Hematopoietic multipotent progenitor cell treated with erythropoietin and hydrocortisone succinate and interleukin-3 and kit ligand, for 8 days (in vitro differentiated cells): Measurements from ENCODE around the gene TAS2R41.
A peak's percentile ranks its signal among the peaks of the same experiment; 100 is the strongest.

Experiments used
- DNase-seq: peaks from one replicate; pipeline ENCODE4 v3.0.0-alpha.2; 2015

TAS2R41 gene

GRCh38 chr7:143477501-143478150 is at the start of gene TAS2R41:
Gene TAS2R41, plus strand, starts transcription at chr7:143477873. Its CDS starts 0 bp downstream, at chr7:143477873.
- no peak for DNase-seq

GRCh38 chr7:143429770-143430698 is 47.6 kb upstream of the TAS2R41 start:
- no peak for DNase-seq

- DNase-seq: no peak
These were observed 46.6 kb upstream of the TAS2R41 start for GRCh38 chr7:143431109-143431508.

GRCh38 chr7:143433759-143434158 is 43.9 kb upstream of the TAS2R41 start:
- no peak for DNase-seq

GRCh38 chr7:143434660-143435059 is 43.0 kb upstream of the TAS2R41 start:
- no peak for DNase-seq

GRCh38 chr7:143435266-143435665 is 42.4 kb upstream of the TAS2R41 start:
- no peak for DNase-seq

- DNase-seq: no peak
These were observed 41.2 kb upstream of the TAS2R41 start for GRCh38 chr7:143436325-143436946.

- peak; percentile 62 for DNase-seq
These were observed 40.1 kb upstream of the TAS2R41 start for GRCh38 chr7:143437578-143437977.

GRCh38 chr7:143439866-143440265 is 37.8 kb upstream of the TAS2R41 start:
- DNase-seq: no peak

- no peak for DNase-seq
These were observed 34.5 kb upstream of the TAS2R41 start, which contains the start of gene TAS2R60 for GRCh38 chr7:143443153-143443552. Gene TAS2R60, plus strand, starts transcription at chr7:143443453. Its CDS starts 0 bp downstream, at chr7:143443453.

GRCh38 chr7:143444063-143444782 is 33.5 kb upstream of the TAS2R41 start:
- DNase-seq: no peak

- no peak for DNase-seq
These were observed 32.9 kb upstream of the TAS2R41 start for GRCh38 chr7:143444785-143445184.

- no peak for DNase-seq
These were observed 30.2 kb upstream of the TAS2R41 start for GRCh38 chr7:143447466-143447865.

- DNase-seq: no peak
These were observed 29.2 kb upstream of the TAS2R41 start for GRCh38 chr7:143448429-143448828.

- DNase-seq: no peak
These were observed 27.9 kb upstream of the TAS2R41 start for GRCh38 chr7:143449793-143450192.

- no peak for DNase-seq
These were observed 26.6 kb upstream of the TAS2R41 start for GRCh38 chr7:143451122-143451521.

GRCh38 chr7:143451746-143452145 is 25.9 kb upstream of the TAS2R41 start:
- DNase-seq: no peak

GRCh38 chr7:143452495-143452894 is 25.2 kb upstream of the TAS2R41 start:
- DNase-seq: no peak

GRCh38 chr7:143454091-143454680 is 23.5 kb upstream of the TAS2R41 start:
- DNase-seq: no peak

GRCh38 chr7:143455491-143455890 is 22.2 kb upstream of the TAS2R41 start:
- DNase-seq: no peak

GRCh38 chr7:143455942-143456341 is 21.7 kb upstream of the TAS2R41 start:
- no peak for DNase-seq
